Panc1 (cell line): ENCODE results near the gene IGSF3.
"Not testable (repeated sequence)": the region's sequence is repeated elsewhere in the genome, so short reads cannot be mapped to it uniquely, and the experiment has no call there.

Source experiments
- CTCF ChIP-seq: fragments of 450-650 bp; IDR thresholded peaks from 2 replicates; pipeline ENCODE4 v1.5.1; 2017; ENCODE audit warnings: mild to moderate bottlenecking
- POLR2AphosphoS5 ChIP-seq: IDR thresholded peaks from 2 replicates; pipeline ENCODE4 v1.6.1; 2012; ENCODE audit warnings: mild to moderate bottlenecking, low read depth, low read length, moderate library complexity

GRCh38 chr1:116644096-116644495 is 23.4 kb downstream of the IGSF3 start:
- not testable (repeated sequence) for TF ChIP-seq CTCF, POLR2AphosphoS5
